OCI-LY3 (cell line): ENCODE data around the gene MRPS31.

Experiments used
- H2AFZ ChIP-seq: fragments of 200-600, 300-600 bp; shearing (Covaris generic); 2 replicates; pipeline ENCODE4 v1.6.0; 2014; ENCODE audit warnings: antibody characterized with exemption, low read depth, low read length
- H3K27ac ChIP-seq: fragments of 200-600, 300-600 bp; sonication (generic); 2 replicates; pipeline ENCODE4 v1.5.1; 2014; ENCODE audit warnings: mild to moderate bottlenecking, low read length, moderate library complexity, mixed read lengths
- H3K27me3 ChIP-seq: fragments of 200-600, 300-600 bp; sonication (generic); 2 replicates; pipeline ENCODE4 v1.6.1; 2014; ENCODE audit warnings: low read depth, low read length, mixed read lengths
- H3K36me3 ChIP-seq: fragments of 200-600, 300-600 bp; sonication (generic); replicated peaks from 2 replicates; pipeline ENCODE3; 2014; ENCODE audit warnings: low read depth, low read length, mixed read lengths
- H3K4me1 ChIP-seq: fragments of 300-600, 200-600 bp; sonication (generic); 2 replicates; pipeline ENCODE4 v1.6.1; 2014; ENCODE audit warnings: low read length, mixed read lengths
- H3K4me2 ChIP-seq: fragments of 200-600, 300-600 bp; sonication (generic); 2 replicates; pipeline ENCODE4 v1.6.1; 2014; ENCODE audit warnings: low read length, mixed read lengths
- H3K4me3 ChIP-seq: fragments of 300-600, 200-600 bp; sonication (generic); 2 replicates; pipeline ENCODE4 v1.5.1; 2014; ENCODE audit warnings: antibody characterized with exemption, mild to moderate bottlenecking, low read length, moderate library complexity
- H3K79me2 ChIP-seq: fragments of 300-600, 200-600 bp; shearing (Covaris generic); 2 replicates; pipeline ENCODE4 v1.6.1; 2014; ENCODE audit warnings: mild to moderate bottlenecking, low read length, mixed read lengths
- H3K9ac ChIP-seq: fragments of 300-600, 200-600 bp; shearing (Covaris generic); 2 replicates; pipeline ENCODE4 v1.6.0; 2014; ENCODE audit warnings: mild to moderate bottlenecking, low read length, moderate library complexity
- H3K9me3 ChIP-seq: fragments of 200-600, 300-600 bp; shearing (Covaris generic); 2 replicates; pipeline ENCODE4 v1.6.1; 2014; ENCODE audit warnings: low read length, mixed read lengths; ENCODE audit not compliant: insufficient read depth
- H4K20me1 ChIP-seq: fragments of 200-600, 300-600 bp; sonication (generic); 2 replicates; pipeline ENCODE4 v1.6.1; 2016; ENCODE audit warnings: low read length, mixed read lengths; ENCODE audit not compliant: insufficient read depth
- EZH2phosphoT487 ChIP-seq: fragments of 200-600 bp; shearing (Covaris generic); IDR thresholded peaks from 2 replicates; pipeline ENCODE4 v1.6.1; 2018; ENCODE audit warnings: antibody characterized with exemption, mixed run types, low read depth
- TF ChIP-seq, protein P1 (sequence below): fragments of 200-600, 300-600 bp; sonication (generic); IDR thresholded peaks from 2 replicates; pipeline ENCODE4 v1.5.1; 2014; ENCODE audit warnings: antibody characterized with exemption, low read length, low read depth

MRPS31 gene

DNA sequence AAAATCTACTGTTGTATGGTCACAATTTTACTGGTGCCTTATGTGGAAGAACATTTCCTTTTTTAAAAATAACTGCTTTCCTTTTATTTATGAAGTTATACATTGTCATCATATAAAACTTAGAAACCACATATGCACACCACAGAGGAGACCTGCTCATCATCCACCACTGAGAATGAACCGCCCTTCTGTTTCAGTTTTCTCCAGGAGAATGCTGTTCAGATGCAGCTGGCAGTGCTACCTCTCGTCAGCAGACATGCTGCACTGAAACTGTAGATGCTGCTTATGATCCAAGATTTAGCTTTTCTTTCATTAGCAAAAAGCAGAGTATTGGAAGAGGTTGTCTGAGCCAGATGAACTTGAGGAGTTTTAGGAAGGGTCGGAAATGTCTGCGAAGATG, 28.5 kb upstream of the MRPS31 start:
- peaks cover 32% of the 10 kb centered on the region for H3K36me3 ChIP-seq
- H3K79me2 ChIP-seq = no peaks in the 10 kb centered on the region
- no peaks in the 10 kb centered on the region for H3K4me1 ChIP-seq
- no peak overlapping the region for H3K4me2 ChIP-seq
- no peak overlapping the region for H2AFZ ChIP-seq
- H3K9ac ChIP-seq = no peak overlapping the region
- TF ChIP-seq, protein P1, sequence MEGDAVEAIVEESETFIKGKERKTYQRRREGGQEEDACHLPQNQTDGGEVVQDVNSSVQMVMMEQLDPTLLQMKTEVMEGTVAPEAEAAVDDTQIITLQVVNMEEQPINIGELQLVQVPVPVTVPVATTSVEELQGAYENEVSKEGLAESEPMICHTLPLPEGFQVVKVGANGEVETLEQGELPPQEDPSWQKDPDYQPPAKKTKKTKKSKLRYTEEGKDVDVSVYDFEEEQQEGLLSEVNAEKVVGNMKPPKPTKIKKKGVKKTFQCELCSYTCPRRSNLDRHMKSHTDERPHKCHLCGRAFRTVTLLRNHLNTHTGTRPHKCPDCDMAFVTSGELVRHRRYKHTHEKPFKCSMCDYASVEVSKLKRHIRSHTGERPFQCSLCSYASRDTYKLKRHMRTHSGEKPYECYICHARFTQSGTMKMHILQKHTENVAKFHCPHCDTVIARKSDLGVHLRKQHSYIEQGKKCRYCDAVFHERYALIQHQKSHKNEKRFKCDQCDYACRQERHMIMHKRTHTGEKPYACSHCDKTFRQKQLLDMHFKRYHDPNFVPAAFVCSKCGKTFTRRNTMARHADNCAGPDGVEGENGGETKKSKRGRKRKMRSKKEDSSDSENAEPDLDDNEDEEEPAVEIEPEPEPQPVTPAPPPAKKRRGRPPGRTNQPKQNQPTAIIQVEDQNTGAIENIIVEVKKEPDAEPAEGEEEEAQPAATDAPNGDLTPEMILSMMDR = no peak
- no peak for TF ChIP-seq EZH2phosphoT487
- no peak overlapping the region for H3K4me3 ChIP-seq
- H3K27me3 ChIP-seq = no peaks in the 10 kb centered on the region
- no peaks in the 10 kb centered on the region for H3K9me3 ChIP-seq
- no peaks in the 10 kb centered on the region for H4K20me1 ChIP-seq
- H3K27ac ChIP-seq = no peak overlapping the region

DNA sequence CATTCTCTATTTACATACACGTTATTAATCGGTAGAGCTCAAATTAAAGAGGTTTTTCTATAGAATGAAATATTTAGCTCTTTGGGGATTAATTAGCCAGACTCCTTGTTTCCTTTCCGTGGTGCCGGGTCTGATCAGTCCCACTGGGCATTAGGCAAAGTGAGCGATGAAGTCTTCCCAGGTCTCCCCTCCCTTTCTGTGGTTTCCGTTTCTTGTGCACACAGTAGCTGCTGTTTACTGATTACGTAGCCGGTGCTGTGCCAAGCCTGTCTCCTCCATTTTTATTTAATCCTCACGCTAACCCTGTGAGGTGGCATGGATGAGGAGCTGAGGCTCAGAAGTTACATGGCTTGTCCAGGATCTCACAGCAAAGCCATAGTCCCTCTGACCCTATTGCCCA, 27.4 kb upstream of the MRPS31 start:
- no peak overlapping the region for H3K9ac ChIP-seq
- no peaks in the 10 kb centered on the region for H3K79me2 ChIP-seq
- peaks cover 32% of the 10 kb centered on the region for H3K36me3 ChIP-seq
- no peak overlapping the region for H3K27ac ChIP-seq
- H3K4me2 ChIP-seq = no peak overlapping the region
- TF ChIP-seq EZH2phosphoT487 = no peak
- TF ChIP-seq, protein P1 = no peak
- no peaks in the 10 kb centered on the region for H3K9me3 ChIP-seq
- no peak overlapping the region for H2AFZ ChIP-seq
- no peaks in the 10 kb centered on the region for H3K27me3 ChIP-seq
- no peaks in the 10 kb centered on the region for H3K4me1 ChIP-seq
- H4K20me1 ChIP-seq = no peaks in the 10 kb centered on the region
- H3K4me3 ChIP-seq = no peak overlapping the region

DNA sequence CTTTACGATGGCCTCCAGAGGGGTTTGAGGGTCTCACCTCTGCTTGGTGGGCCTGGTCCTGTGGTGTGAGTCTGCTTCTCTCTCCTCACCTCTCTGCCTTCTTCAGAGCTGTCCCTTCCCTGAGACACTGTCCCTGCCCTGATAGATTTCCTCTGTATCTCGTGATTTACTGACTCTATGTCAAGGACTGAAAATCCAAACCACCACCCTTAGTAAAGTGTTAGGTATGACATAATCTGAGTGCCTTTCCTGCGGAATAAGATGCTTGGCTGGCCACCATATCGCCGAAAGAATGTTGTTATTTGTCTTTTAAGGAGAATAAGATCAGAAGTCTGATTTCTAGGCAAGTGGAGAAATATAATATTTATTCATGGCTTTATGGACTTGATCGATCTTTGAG, 25.7 kb upstream of the MRPS31 start:
- TF ChIP-seq, protein P1 = no peak
- no peak for TF ChIP-seq EZH2phosphoT487
- Histone ChIP-seq H3K4me3 (no peak overlapping the region), H3K36me3 (peaks cover 26% of the 10 kb centered on the region), H3K9me3 (no peaks in the 10 kb centered on the region), H3K79me2 (no peaks in the 10 kb centered on the region), H2AFZ (no peak overlapping the region), H3K4me2 (no peak overlapping the region), H3K27ac (no peak overlapping the region), H3K9ac (no peak overlapping the region), H3K4me1 (no peaks in the 10 kb centered on the region), H4K20me1 (no peaks in the 10 kb centered on the region), H3K27me3 (no peaks in the 10 kb centered on the region)

DNA sequence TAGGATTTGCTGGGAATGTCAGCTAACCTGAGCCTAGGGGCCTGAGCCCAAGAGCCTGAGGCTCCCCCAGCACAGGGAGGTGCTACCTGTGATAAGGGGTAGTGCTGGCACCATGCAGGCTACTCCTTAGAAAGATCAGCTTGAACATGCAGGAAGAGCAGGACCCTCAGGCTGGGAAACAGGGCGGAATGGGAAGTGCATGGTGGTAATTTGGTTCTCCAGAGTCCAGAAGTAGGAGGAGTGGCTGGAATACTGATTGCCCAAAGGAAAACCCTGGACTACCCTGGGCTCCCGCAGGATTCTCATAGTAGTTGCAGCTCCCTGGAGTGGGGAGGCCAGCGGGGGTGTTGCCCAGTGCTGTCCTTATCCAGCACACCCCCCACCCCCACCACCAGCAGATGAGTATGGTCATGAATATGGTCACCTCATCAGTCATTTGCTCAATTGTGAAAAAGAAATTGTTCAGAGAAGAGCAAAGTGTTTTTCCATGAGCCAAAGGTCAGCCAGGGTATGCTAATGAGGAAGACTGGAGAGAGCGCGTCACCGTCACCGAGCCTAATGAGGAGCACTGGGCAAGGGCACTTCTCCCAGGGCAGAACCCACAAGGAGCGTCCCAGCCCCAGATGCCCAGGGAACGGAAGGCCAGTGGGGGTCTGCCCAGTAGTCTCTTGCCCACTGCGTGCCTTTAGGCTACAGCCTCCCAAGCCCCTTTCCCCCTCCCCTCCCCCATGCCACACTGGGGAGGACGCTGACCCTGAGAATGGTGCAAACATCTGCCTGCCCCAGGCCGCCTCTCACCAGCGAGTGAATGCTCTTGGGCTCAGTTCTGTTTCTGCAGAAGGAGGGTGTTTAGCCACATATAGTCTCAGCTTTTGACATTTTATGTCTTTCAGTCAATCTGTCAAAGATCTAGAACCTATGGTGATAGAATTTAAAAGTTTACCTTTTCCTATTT, 23.7 kb upstream of the MRPS31 start:
- Histone ChIP-seq H3K4me2 (no peak overlapping the region), H3K27ac (no peak overlapping the region), H2AFZ (no peak overlapping the region), H3K9me3 (no peaks in the 10 kb centered on the region), H3K9ac (no peak overlapping the region), H3K79me2 (no peaks in the 10 kb centered on the region; the same call in 1 of the 2 replicates), H3K4me1 (0 out of 2 replicates have a peak, but pooled peaks cover 4% of the 10 kb centered on the region), H3K36me3 (peaks cover 19% of the 10 kb centered on the region), H4K20me1 (no peaks in the 10 kb centered on the region), H3K4me3 (no peak overlapping the region), H3K27me3 (no peaks in the 10 kb centered on the region)
- TF ChIP-seq, protein P1 = no peak
- no peak for TF ChIP-seq EZH2phosphoT487
